Ishikawa (cell line): ENCODE measurements around the gene GBX2.

Experiments
- CEBPB ChIP-seq: IDR thresholded peaks from 2 replicates; pipeline ENCODE4 v1.6.1; 2012
- CREB1 ChIP-seq: IDR thresholded peaks from 2 replicates; pipeline ENCODE4 v1.6.1; 2012; ENCODE audit warnings: low read depth
- EP300 ChIP-seq: IDR thresholded peaks from 2 replicates; pipeline ENCODE4 v1.6.1; 2012; ENCODE audit warnings: borderline replicate concordance
- RAD21 ChIP-seq: IDR thresholded peaks from 2 replicates; pipeline ENCODE4 v1.6.1; 2012; ENCODE audit warnings: low read depth
- TAF1 ChIP-seq: IDR thresholded peaks from 2 replicates; pipeline ENCODE4 v1.6.1; 2012; ENCODE audit warnings: low read depth, mild to moderate bottlenecking
- YY1 ChIP-seq: IDR thresholded peaks from 2 replicates; pipeline ENCODE4 v1.6.1; 2012; ENCODE audit warnings: low read depth

DNA sequence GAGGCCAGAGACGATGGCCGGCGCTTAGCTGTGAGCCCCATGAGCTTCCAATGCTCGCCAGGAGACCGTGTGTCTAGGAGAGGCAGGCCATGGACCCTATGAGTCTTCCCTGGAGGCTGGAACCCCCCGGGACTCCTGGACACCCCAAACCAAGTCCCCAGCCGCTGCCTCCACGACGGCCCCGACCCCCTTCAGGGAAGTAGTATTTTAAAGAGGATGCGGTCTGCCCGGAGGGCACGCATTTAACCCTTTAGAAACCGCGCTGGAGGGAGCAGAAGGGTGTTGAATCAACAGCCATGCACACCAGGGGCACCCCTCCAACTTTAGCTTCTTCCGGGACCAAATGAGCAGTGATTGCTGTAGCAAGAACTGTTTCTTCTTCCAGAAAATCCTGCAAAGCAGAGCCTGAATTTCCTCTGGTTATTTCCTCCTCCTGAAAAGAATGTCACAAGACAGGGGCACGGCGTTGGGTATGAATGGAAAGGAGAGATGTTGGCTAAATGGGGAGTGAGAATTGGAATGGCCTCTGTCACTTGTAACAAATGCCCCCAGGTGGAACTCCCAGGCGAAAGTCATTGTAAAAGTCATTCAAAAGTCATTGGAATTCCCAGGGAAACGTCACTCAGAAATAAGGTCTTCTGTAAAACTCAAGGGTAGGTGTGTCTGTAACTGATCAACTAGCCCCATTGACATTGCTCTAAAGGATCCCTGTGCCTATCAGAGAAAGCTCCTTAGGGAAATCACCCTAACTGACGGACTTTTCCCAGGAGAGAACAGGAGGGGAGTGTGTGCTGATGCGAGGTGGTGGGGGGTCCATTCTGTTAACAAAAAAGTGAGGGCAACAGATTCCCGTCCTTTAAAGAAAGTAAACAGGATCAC, 5.8 kb upstream of the GBX2 start:
- TF ChIP-seq RAD21 (no peak), YY1 (no peak), TAF1 (no peak), EP300 (no peak), CEBPB (no peak), CREB1 (no peak)
